ENCODE results near the gene CRAT. TPM values are rescaled to one million over a fixed set of nuclear protein-coding genes. Genes with fewer than 3 reads are reported as not detected.
"Not testable (repeated sequence)": the region's sequence is repeated elsewhere in the genome, so short reads cannot be mapped to it uniquely, and the experiment has no call there.

The CRAT gene
- total RNA-seq, 4 donors from 2014 or later = 73.9 to 117 (median 92.2) TPM

- H3K36me3 ChIP-seq = peaks cover 13 to 68% (median 63%) of the 10 kb centered on the region in 4 donors
Measured at GRCh38 chr9:129122133-129122532, 11.5 kb upstream of the CRAT start.

GRCh38 chr9:129121483-129121882, 10.9 kb upstream of the CRAT start:
- no peak overlapping the region for H3K4me3 ChIP-seq
- peaks cover 8 to 61% (median 57%) of the 10 kb centered on the region in 4 donors for H3K36me3 ChIP-seq
- DNase-seq (ENCODE audit: extremely low spot score) = no peak
- H3K27me3 ChIP-seq = no peaks in the 10 kb centered on the region
- H3K27ac ChIP-seq (replicated peaks in 1 of 4) = no peak overlapping the region
- no peaks in the 10 kb centered on the region for H3K9me3 ChIP-seq
- intact Hi-C loops (cut with DNase I) = no loop called here
- TF ChIP-seq EP300 (IDR thresholded peaks at IDR 0.05) (no peak), POLR2A (IDR thresholded peaks at IDR 0.05; ENCODE audit: low read depth) (no peak), POLR2AphosphoS5 (IDR thresholded peaks at IDR 0.05) (no peak), CTCF (IDR thresholded peaks at IDR 0.05) (no peak)
- peaks cover 0 to 8% (median 4%) of the 10 kb centered on the region in 4 donors for H3K4me1 ChIP-seq
- WGBS = 69% methylated on average over 3 of the region's 3 CpGs

More at GRCh38 chr9:129122133-129122532, 11.5 kb upstream of the CRAT start:
- intact Hi-C loops (cut with DNase I) = no loop called here
- Histone ChIP-seq H3K27ac (replicated peaks in 1 of 4) (no peak overlapping the region), H3K4me3 (no peak overlapping the region), H3K9me3 (no peaks in the 10 kb centered on the region), H3K4me1 (peaks cover 0 to 14% (median 7%) of the 10 kb centered on the region in 4 donors), H3K27me3 (no peaks in the 10 kb centered on the region)
- no peak for TF ChIP-seq EP300 (IDR thresholded peaks at IDR 0.05)
- TF ChIP-seq POLR2AphosphoS5 (IDR thresholded peaks at IDR 0.05) = no peak
- TF ChIP-seq POLR2A (IDR thresholded peaks at IDR 0.05; ENCODE audit: low read depth) = no peak
- TF ChIP-seq CTCF (IDR thresholded peaks at IDR 0.05) = no peak
- 89% methylated on average over 1 of the region's 1 CpG for WGBS
- DNase-seq (ENCODE audit: extremely low spot score) = no peak

- H3K4me3 ChIP-seq = no peak overlapping the region
- TF ChIP-seq POLR2A (IDR thresholded peaks at IDR 0.05; ENCODE audit: low read depth) (no peak), EP300 (IDR thresholded peaks at IDR 0.05) (no peak), POLR2AphosphoS5 (IDR thresholded peaks at IDR 0.05) (no peak), CTCF (IDR thresholded peaks at IDR 0.05) (no peak)
- H3K4me1 ChIP-seq = peaks cover 5 to 31% (median 22%) of the 10 kb centered on the region in 4 donors
- no peak for DNase-seq (ENCODE audit: extremely low spot score)
- 81% methylated on average over 4 of the region's 4 CpGs for WGBS
- no peaks in the 10 kb centered on the region for H3K27me3 ChIP-seq
- peaks cover 2 to 35% (median 34%) of the 10 kb centered on the region in 4 donors for H3K36me3 ChIP-seq
- intact Hi-C loops (cut with DNase I) = no loop called here
- no peak overlapping the region for H3K27ac ChIP-seq (replicated peaks in 1 of 4)
- no peaks in the 10 kb centered on the region for H3K9me3 ChIP-seq
Measured at GRCh38 chr9:129118799-129119198, 8.2 kb upstream of the CRAT start.

- TF ChIP-seq POLR2AphosphoS5 (IDR thresholded peaks at IDR 0.05) (no peak), CTCF (IDR thresholded peaks at IDR 0.05) (no peak), EP300 (IDR thresholded peaks at IDR 0.05) (no peak), POLR2A (IDR thresholded peaks at IDR 0.05; ENCODE audit: low read depth) (no peak)
- Histone ChIP-seq H3K9me3 (no peaks in the 10 kb centered on the region), H3K27ac (replicated peaks in 1 of 4) (no peak overlapping the region), H3K36me3 (no peaks in the 10 kb centered on the region), H3K4me1 (peaks cover 28 to 59% (median 52%) of the 10 kb centered on the region in 4 donors), H3K27me3 (no peaks in the 10 kb centered on the region), H3K4me3 (no peak overlapping the region)
- 84% methylated on average over 17 of the region's 17 CpGs for WGBS
- no peak for DNase-seq (ENCODE audit: extremely low spot score)
- intact Hi-C loops (cut with DNase I) = no loop called here
Measured at GRCh38 chr9:129113645-129114304, 3.2 kb upstream of the CRAT start.

GRCh38 chr9:129112526-129112925, 1.9 kb upstream of the CRAT start:
- intact Hi-C loops (cut with DNase I); H3K27ac ChIP-seq (replicated peaks in 1 of 4); H3K27me3 ChIP-seq; H3K9me3 ChIP-seq; DNase-seq (ENCODE audit: extremely low spot score): not testable (repeated sequence)
- peaks cover 5 to 10% (median 7%) of the 10 kb centered on the region in 4 donors for H3K36me3 ChIP-seq
- peak overlapping the region; percentile 74 to 94 (median 87) for H3K4me3 ChIP-seq
- H3K4me1 ChIP-seq = peaks cover 33 to 69% (median 60%) of the 10 kb centered on the region in 4 donors
- WGBS = 92% methylated on average over 17 of the region's 17 CpGs

Data from esophagus muscularis mucosa (tissue), 4 donors.